ENCODE data around the gene CD151. TPM values are rescaled to one million over a fixed set of nuclear protein-coding genes. Genes with fewer than 3 reads are reported as not detected.
A peak's percentile ranks its signal among the peaks of the same experiment; 100 is the strongest.

CD151 gene
- total and polyA plus RNA-seq, 4 donors, result 620 to 1,186 (median 771) TPM

DNA sequence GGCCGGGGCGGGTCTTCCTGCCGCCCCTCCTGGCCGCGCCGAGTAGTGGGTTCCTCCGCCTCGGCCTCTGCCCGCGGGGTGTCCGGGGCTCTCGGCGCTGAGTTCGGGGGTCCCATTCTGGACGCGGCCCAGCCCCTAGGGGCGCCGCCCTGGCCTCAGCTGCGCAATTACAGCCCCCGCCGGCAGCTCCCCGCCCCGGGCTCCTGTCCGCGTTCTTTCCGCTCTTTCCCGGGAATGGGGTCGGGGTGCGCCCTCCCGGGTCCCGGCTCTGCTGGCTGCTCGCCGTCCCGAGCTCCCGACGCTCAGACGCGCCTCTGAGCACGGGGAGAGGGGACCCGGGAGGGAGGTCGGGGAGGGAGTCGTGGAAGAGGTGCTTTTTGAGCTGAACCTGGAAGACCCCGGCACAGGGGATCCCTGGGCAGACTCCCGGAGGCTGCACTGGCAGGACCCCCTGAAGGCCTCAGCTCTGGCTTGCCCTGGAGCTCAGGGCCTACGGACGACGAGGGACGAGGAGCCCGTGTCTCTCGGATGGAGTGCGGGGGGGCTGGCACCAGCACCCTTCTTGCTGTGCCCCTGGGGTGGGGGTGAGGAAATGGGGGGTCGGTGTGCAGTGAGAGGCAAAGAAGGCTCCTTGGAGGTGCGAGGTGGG, 10.5 kb downstream of the CD151 start:
- no peaks in the 10 kb centered on the region for H3K9me3 ChIP-seq (ENCODE audit: control insufficient read depth, low read length)
- WGBS, 2 donors, result 1% methylated on average over 31 to 53 of the region's 53 CpGs
- peaks cover 0 to 3% of the 10 kb centered on the region in 2 donors for H3K36me3 ChIP-seq (ENCODE audit: control insufficient read depth in 1 of 2, insufficient read depth in 2 of 2, low read length in 1 of 2)
- peak overlapping the region in 1 of 2 donors; percentile 11 for H3K27ac ChIP-seq (ENCODE audit: low read depth in 1 of 2, low read length in 2 of 2)
- peaks cover 0 to 2% of the 10 kb centered on the region in 2 donors for H3K27me3 ChIP-seq (ENCODE audit: control insufficient read depth in 1 of 2, insufficient read depth in 2 of 2, low read length in 1 of 2)
- intact Hi-C loops (cut with DNase I), result no loop called here
- DNase-seq, result no peak
- H3K4me1 ChIP-seq (ENCODE audit: control insufficient read depth in 1 of 2, insufficient read depth in 2 of 2, low read length in 2 of 2), result no peaks in the 10 kb centered on the region
- peak overlapping the region; percentile 60 to 73 for H3K4me3 ChIP-seq (ENCODE audit: low read length in 2 of 2)
- ATAC-seq (ENCODE audit: low FRiP score), result no peak

- intact Hi-C loops (cut with DNase I), result no loop called here
- H3K9me3 ChIP-seq (ENCODE audit: control insufficient read depth, low read length), result no peaks in the 10 kb centered on the region
- H3K4me3 ChIP-seq (ENCODE audit: low read length in 2 of 2), result peak overlapping the region; percentile 31 to 73
- ATAC-seq (ENCODE audit: low FRiP score) (peak; percentile 75), DNase-seq (peak; percentile 96 to 98)
- peak overlapping the region; percentile 15 to 69 for H3K27ac ChIP-seq (ENCODE audit: low read depth in 1 of 2, low read length in 2 of 2)
- 1% methylated on average over 21 to 25 of the region's 25 CpGs for WGBS, 2 donors
- peaks cover 0 to 2% of the 10 kb centered on the region in 2 donors for H3K27me3 ChIP-seq (ENCODE audit: control insufficient read depth in 1 of 2, insufficient read depth in 2 of 2, low read length in 1 of 2)
- H3K36me3 ChIP-seq (ENCODE audit: control insufficient read depth in 1 of 2, insufficient read depth in 2 of 2, low read length in 1 of 2), result no peaks in the 10 kb centered on the region
- H3K4me1 ChIP-seq (ENCODE audit: control insufficient read depth in 1 of 2, insufficient read depth in 2 of 2, low read length in 2 of 2), result no peaks in the 10 kb centered on the region
These were observed 11.3 kb downstream of the CD151 start for GRCh38 chr11:843818-844692.

GRCh38 chr11:844693-845644, 12.2 kb downstream of the CD151 start:
- H3K4me1 ChIP-seq (ENCODE audit: control insufficient read depth in 1 of 2, insufficient read depth in 2 of 2, low read length in 2 of 2), result no peaks in the 10 kb centered on the region
- H3K27me3 ChIP-seq (ENCODE audit: control insufficient read depth in 1 of 2, insufficient read depth in 2 of 2, low read length in 1 of 2), result peaks cover 0 to 2% of the 10 kb centered on the region in 2 donors
- peak; percentile 75 for ATAC-seq (ENCODE audit: low FRiP score)
- no peaks in the 10 kb centered on the region for H3K9me3 ChIP-seq (ENCODE audit: control insufficient read depth, low read length)
- peak overlapping the region; percentile 15 to 53 for H3K27ac ChIP-seq (ENCODE audit: low read depth in 1 of 2, low read length in 2 of 2)
- intact Hi-C loops (cut with DNase I), result loop anchor here (5.0 kb wide), 2 partner anchors 67 to 202 kb away; partner anchors contain the start of gene CHID1 (in 1 of the 2)
- 12 to 13% methylated on average over 29 to 31 of the region's 31 CpGs for WGBS, 2 donors
- peak; percentile 93 to 96 for DNase-seq
- H3K36me3 ChIP-seq (ENCODE audit: control insufficient read depth in 1 of 2, insufficient read depth in 2 of 2, low read length in 1 of 2), result no peaks in the 10 kb centered on the region
- H3K4me3 ChIP-seq (ENCODE audit: low read length in 2 of 2), result peak overlapping the region in 1 of 2 donors; percentile 31

- ATAC-seq (ENCODE audit: low FRiP score) (no peak), DNase-seq (no peak)
- Histone ChIP-seq H3K27ac (ENCODE audit: low read depth in 1 of 2, low read length in 2 of 2) (no peak overlapping the region), H3K36me3 (ENCODE audit: control insufficient read depth in 1 of 2, insufficient read depth in 2 of 2, low read length in 1 of 2) (no peaks in the 10 kb centered on the region), H3K4me1 (ENCODE audit: control insufficient read depth in 1 of 2, insufficient read depth in 2 of 2, low read length in 2 of 2) (no peaks in the 10 kb centered on the region), H3K9me3 (ENCODE audit: control insufficient read depth, low read length) (no peaks in the 10 kb centered on the region), H3K27me3 (ENCODE audit: control insufficient read depth in 1 of 2, insufficient read depth in 2 of 2, low read length in 1 of 2) (peaks cover 0 to 2% of the 10 kb centered on the region in 2 donors), H3K4me3 (ENCODE audit: low read length in 2 of 2) (no peak overlapping the region)
- 20% methylated on average over 8 of the region's 8 CpGs for WGBS, 2 donors
- intact Hi-C loops (cut with DNase I), result loop anchor here (5.0 kb wide), 2 partner anchors 66 to 201 kb away; partner anchors contain the start of gene CHID1 (in 1 of the 2)
These were observed 13.2 kb downstream of the CD151 start for GRCh38 chr11:845872-846495.

- no peak overlapping the region for H3K27ac ChIP-seq (ENCODE audit: low read depth in 1 of 2, low read length in 2 of 2)
- H3K4me3 ChIP-seq (ENCODE audit: low read length in 2 of 2), result no peak overlapping the region
- DNase-seq (no peak), ATAC-seq (ENCODE audit: low FRiP score) (no peak)
- H3K4me1 ChIP-seq (ENCODE audit: control insufficient read depth in 1 of 2, insufficient read depth in 2 of 2, low read length in 2 of 2), result no peaks in the 10 kb centered on the region
- 57 to 60% methylated on average over 11 of the region's 11 CpGs for WGBS, 2 donors
- intact Hi-C loops (cut with DNase I), result loop anchor here (5.0 kb wide), 2 partner anchors 66 to 201 kb away; partner anchors contain the start of gene CHID1 (in 1 of the 2)
- no peaks in the 10 kb centered on the region for H3K36me3 ChIP-seq (ENCODE audit: control insufficient read depth in 1 of 2, insufficient read depth in 2 of 2, low read length in 1 of 2)
- peaks cover 0 to 2% of the 10 kb centered on the region in 2 donors for H3K27me3 ChIP-seq (ENCODE audit: control insufficient read depth in 1 of 2, insufficient read depth in 2 of 2, low read length in 1 of 2)
- H3K9me3 ChIP-seq (ENCODE audit: control insufficient read depth, low read length), result no peaks in the 10 kb centered on the region
These were observed 13.8 kb downstream of the CD151 start for GRCh38 chr11:846496-847098.

GRCh38 chr11:847876-848275, 15.1 kb downstream of the CD151 start:
- Histone ChIP-seq H3K9me3 (ENCODE audit: control insufficient read depth, low read length) (no peaks in the 10 kb centered on the region), H3K4me1 (ENCODE audit: control insufficient read depth in 1 of 2, insufficient read depth in 2 of 2, low read length in 2 of 2) (no peaks in the 10 kb centered on the region), H3K4me3 (ENCODE audit: low read length in 2 of 2) (no peak overlapping the region), H3K27me3 (ENCODE audit: control insufficient read depth in 1 of 2, insufficient read depth in 2 of 2, low read length in 1 of 2) (no peaks in the 10 kb centered on the region), H3K27ac (ENCODE audit: low read depth in 1 of 2, low read length in 2 of 2) (no peak overlapping the region), H3K36me3 (ENCODE audit: control insufficient read depth in 1 of 2, insufficient read depth in 2 of 2, low read length in 1 of 2) (no peaks in the 10 kb centered on the region)
- intact Hi-C loops (cut with DNase I), result loop anchor here (2.0 to 5.0 kb wide), 3 partner anchors 64 to 203 kb away; partner anchors contain the start of gene CHID1 (in 1 of the 2)
- DNase-seq (no peak), ATAC-seq (ENCODE audit: low FRiP score) (no peak)
- WGBS, 2 donors, result 87 to 90% methylated on average over 17 to 18 of the region's 18 CpGs

GRCh38 chr11:848380-848931, 15.7 kb downstream of the CD151 start:
- Histone ChIP-seq H3K4me3 (ENCODE audit: low read length in 2 of 2) (no peak overlapping the region), H3K9me3 (ENCODE audit: control insufficient read depth, low read length) (no peaks in the 10 kb centered on the region), H3K27ac (ENCODE audit: low read depth in 1 of 2, low read length in 2 of 2) (no peak overlapping the region), H3K36me3 (ENCODE audit: control insufficient read depth in 1 of 2, insufficient read depth in 2 of 2, low read length in 1 of 2) (no peaks in the 10 kb centered on the region), H3K4me1 (ENCODE audit: control insufficient read depth in 1 of 2, insufficient read depth in 2 of 2, low read length in 2 of 2) (no peaks in the 10 kb centered on the region), H3K27me3 (ENCODE audit: control insufficient read depth in 1 of 2, insufficient read depth in 2 of 2, low read length in 1 of 2) (no peaks in the 10 kb centered on the region)
- WGBS, 2 donors, result 36 to 39% methylated on average over 13 to 14 of the region's 14 CpGs
- DNase-seq (peak in 1 of 2 donors; percentile 88), ATAC-seq (ENCODE audit: low FRiP score) (no peak)
- intact Hi-C loops (cut with DNase I), result loop anchor here (2.0 to 5.0 kb wide), 3 partner anchors 64 to 202 kb away; partner anchors contain the start of gene CHID1 (in 1 of the 2)

Data from aorta (tissue), 5 donors.